RWPE1 (cell line): ENCODE measurements around the gene PWWP2B.

Experiments used
- CTCF ChIA-PET: fragments of 350-600 bp; sonication (Branson Sonifier 250); formaldehyde crosslinking; extraction: SDS; loops from one replicate; lab custom pipeline; 2021; lab: Yijun Ruan, JAX
- POLR2A ChIA-PET: fragments of 400-600 bp; formaldehyde crosslinking; extraction: SDS; loops from one replicate; lab custom pipeline; 2020; ENCODE audit warnings: antibody characterized with exemption; ENCODE audit not compliant: low non-redundant PET; lab: Yijun Ruan, JAX
- DNase-seq: peaks from one replicate; pipeline ENCODE4 v3.0.0; 2012; ENCODE audit warnings: low spot score
- H3K27ac ChIP-seq: fragments of 450-650 bp; 2 replicates; pipeline ENCODE4 v1.5.1; 2017
- CTCF ChIP-seq: fragments of 450-650 bp; conservative IDR thresholded peaks from 2 replicates; pipeline ENCODE4 v1.5.1; 2017; ENCODE audit warnings: low read depth, mild to moderate bottlenecking

The PWWP2B gene

GRCh38 chr10:132361581-132362101, 35.4 kb upstream of the PWWP2B start:
- ChIA-PET CTCF (interaction anchor here (0.7 to 1.8 kb wide), 6 partner anchors 9 to 86 kb away, joined by 3 to 10 read pairs (median 3); no protein-coding TSS in a partner anchor), POLR2A (no interaction called here)
- no peak for TF ChIP-seq CTCF
- DNase-seq, result no peak
- no peak overlapping the region for H3K27ac ChIP-seq

GRCh38 chr10:132362151-132362611, 34.8 kb upstream of the PWWP2B start:
- no peak overlapping the region for H3K27ac ChIP-seq
- no peak for TF ChIP-seq CTCF
- ChIA-PET CTCF (interaction anchor here (1.0 kb wide), 1 partner anchor 11 kb away, joined by 4 read pairs; no protein-coding TSS in a partner anchor), POLR2A (no interaction called here)
- no peak for DNase-seq

GRCh38 chr10:132363376-132363775, 33.6 kb upstream of the PWWP2B start:
- ChIA-PET POLR2A (no interaction called here), CTCF (interaction anchor here (0.5 kb wide), 1 partner anchor 184 kb away, joined by 3 read pairs; no protein-coding TSS in a partner anchor)
- H3K27ac ChIP-seq, result peak overlapping the region; percentile 49
- no peak for TF ChIP-seq CTCF
- no peak for DNase-seq

DNA sequence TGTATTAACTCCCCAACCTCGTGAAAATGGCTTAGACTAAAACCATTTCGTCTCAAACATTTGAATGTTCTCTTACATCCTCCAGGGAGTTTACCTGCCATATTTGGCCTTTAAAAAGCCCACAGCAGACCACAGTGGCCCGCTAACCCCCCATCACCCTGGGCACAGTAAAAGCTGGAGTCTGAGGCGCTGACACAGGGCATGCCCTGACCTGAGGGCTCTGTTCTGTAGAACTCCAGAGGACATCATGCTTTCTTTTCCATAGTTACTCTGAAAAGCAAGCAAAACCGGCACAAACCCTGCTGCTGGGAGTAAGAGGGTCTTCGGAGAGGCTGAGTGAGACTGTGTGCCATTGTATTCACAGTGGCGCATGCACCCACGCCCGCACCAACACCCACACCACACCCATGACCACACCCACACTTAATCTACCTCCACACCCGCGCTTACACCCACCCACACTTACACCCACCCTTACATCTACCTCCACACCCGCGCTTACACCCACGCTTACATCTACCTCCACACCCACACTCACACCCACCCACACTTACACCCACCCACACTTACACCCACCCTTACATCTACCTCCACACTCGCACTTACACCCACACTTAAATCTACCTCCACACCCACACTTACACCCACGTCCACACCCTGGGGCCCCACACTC, 32.9 kb upstream of the PWWP2B start:
- POLR2A ChIA-PET, result no interaction called here
- no peak for DNase-seq
- peak overlapping the region; percentile 49 for H3K27ac ChIP-seq
- CTCF ChIA-PET, result interaction anchor here (0.5 to 0.7 kb wide), 2 partner anchors 8 to 183 kb away, joined by 3 read pairs; no protein-coding TSS in a partner anchor
- no peak for TF ChIP-seq CTCF

DNA sequence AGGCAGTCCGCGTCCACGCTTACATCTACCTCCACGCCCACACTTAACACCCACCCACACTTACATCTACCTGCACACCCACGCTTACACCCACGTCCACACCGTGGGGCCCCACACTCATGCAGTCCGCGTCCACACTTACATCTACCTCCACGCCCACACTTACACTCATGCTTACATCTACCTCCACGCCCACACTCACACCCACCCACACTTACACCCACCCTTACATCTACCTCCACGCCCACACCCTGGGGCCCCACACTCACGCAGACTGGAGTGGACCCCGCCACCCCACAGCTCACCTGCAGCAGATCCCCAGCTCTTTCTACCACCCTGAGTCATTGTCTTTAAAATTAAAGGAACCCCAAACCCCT, 32.4 kb upstream of the PWWP2B start:
- ChIA-PET POLR2A (no interaction called here), CTCF (interaction anchor here (0.7 kb wide), 1 partner anchor 8 kb away, joined by 3 read pairs; no protein-coding TSS in a partner anchor)
- no peak for TF ChIP-seq CTCF
- no peak overlapping the region for H3K27ac ChIP-seq
- no peak for DNase-seq

GRCh38 chr10:132365102-132365501, 31.9 kb upstream of the PWWP2B start:
- DNase-seq, result no peak
- no peak overlapping the region for H3K27ac ChIP-seq
- POLR2A ChIA-PET, result no interaction called here
- TF ChIP-seq CTCF, result no peak
- CTCF ChIA-PET, result no interaction called here
